Esophagus muscularis mucosa (tissue), 4 donors: ENCODE data around the gene SEPTIN5.
"Not testable (repeated sequence)": the region's sequence is repeated elsewhere in the genome, so short reads cannot be mapped to it uniquely, and the experiment has no call there.

Source experiments
- CTCF ChIP-seq, 3 experiments: fragments of 200-600 bp in 2 of 3; fragments of 450-650 bp in 1 of 3; sonication (generic) in 2 of 3; IDR thresholded peaks; one replicate each; pipeline ENCODE4 v1.5.1; 2017 to 2019; ENCODE audit warnings: antibody characterized with exemption in 3 of 3, mild to moderate bottlenecking in 2 of 3, moderate library complexity in 1 of 3
- EP300 ChIP-seq: sonication (generic); formaldehyde crosslinking; IDR thresholded peaks from one replicate; pipeline ENCODE4 v1.6.1; 2017; ENCODE audit warnings: antibody characterized with exemption
- POLR2A ChIP-seq: fragments of 450-650 bp; IDR thresholded peaks from one replicate; pipeline ENCODE4 v1.6.1; 2017; ENCODE audit warnings: antibody characterized with exemption, moderate library complexity, mild to moderate bottlenecking, low read depth

GRCh38 chr22:19726064-19726788, 11.9 kb downstream of the SEPTIN5 start:
- TF ChIP-seq CTCF (IDR thresholded peaks at IDR 0.05); EP300; POLR2A: not testable (repeated sequence)
